ENCODE results near the gene EHBP1L1.

DNA sequence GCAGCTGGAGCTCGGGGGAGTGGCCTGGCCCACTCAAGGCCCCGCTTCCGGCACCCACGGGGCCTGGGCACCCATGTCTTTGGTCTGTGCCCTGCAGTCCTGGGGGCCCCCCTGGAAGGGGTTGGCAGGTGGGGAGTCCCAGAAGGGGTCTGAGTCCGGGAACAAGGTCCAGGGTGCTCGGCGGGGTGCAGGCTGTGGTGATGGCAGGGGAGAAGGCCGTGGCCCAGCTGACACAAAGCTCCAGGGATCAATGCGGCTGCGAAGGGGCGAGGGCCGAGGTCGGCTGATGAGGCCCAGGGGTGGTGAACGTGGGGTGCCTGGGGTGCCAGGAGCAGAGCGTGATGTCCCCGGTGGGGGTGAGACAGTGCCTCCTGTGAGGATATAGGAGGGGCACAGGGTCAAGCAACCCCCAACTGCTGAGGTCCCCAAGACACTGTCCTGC, 22.4 kb downstream of the EHBP1L1 start:
- TF ChIP-seq, protein P1, sequence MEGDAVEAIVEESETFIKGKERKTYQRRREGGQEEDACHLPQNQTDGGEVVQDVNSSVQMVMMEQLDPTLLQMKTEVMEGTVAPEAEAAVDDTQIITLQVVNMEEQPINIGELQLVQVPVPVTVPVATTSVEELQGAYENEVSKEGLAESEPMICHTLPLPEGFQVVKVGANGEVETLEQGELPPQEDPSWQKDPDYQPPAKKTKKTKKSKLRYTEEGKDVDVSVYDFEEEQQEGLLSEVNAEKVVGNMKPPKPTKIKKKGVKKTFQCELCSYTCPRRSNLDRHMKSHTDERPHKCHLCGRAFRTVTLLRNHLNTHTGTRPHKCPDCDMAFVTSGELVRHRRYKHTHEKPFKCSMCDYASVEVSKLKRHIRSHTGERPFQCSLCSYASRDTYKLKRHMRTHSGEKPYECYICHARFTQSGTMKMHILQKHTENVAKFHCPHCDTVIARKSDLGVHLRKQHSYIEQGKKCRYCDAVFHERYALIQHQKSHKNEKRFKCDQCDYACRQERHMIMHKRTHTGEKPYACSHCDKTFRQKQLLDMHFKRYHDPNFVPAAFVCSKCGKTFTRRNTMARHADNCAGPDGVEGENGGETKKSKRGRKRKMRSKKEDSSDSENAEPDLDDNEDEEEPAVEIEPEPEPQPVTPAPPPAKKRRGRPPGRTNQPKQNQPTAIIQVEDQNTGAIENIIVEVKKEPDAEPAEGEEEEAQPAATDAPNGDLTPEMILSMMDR (IDR thresholded peaks at IDR 0.05; ENCODE audit: insufficient read depth, low read depth, low read length): no peak
- TF ChIP-seq EZH2 (IDR thresholded peaks at IDR 0.05; ENCODE audit: insufficient read depth, low read length): no peak
